Ishikawa (cell line): ENCODE data around the gene SUMF2.
A peak's percentile ranks its signal among the peaks of the same experiment; 100 is the strongest.

Experiments
- CEBPB ChIP-seq: IDR thresholded peaks from 2 replicates; pipeline ENCODE4 v1.6.1; 2012
- CREB1 ChIP-seq: IDR thresholded peaks from 2 replicates; pipeline ENCODE4 v1.6.1; 2012; ENCODE audit warnings: low read depth
- EGR1 ChIP-seq: IDR thresholded peaks from 2 replicates; pipeline ENCODE4 v1.6.1; 2012
- EP300 ChIP-seq: IDR thresholded peaks from 2 replicates; pipeline ENCODE4 v1.6.1; 2012; ENCODE audit warnings: borderline replicate concordance
- FOXM1 ChIP-seq: IDR thresholded peaks from 2 replicates; pipeline ENCODE4 v1.6.1; 2012; ENCODE audit warnings: low read depth, borderline replicate concordance
- NFIC ChIP-seq: IDR thresholded peaks from 2 replicates; pipeline ENCODE4 v1.6.1; 2012
- RAD21 ChIP-seq: IDR thresholded peaks from 2 replicates; pipeline ENCODE4 v1.6.1; 2012; ENCODE audit warnings: low read depth
- TAF1 ChIP-seq: IDR thresholded peaks from 2 replicates; pipeline ENCODE4 v1.6.1; 2012; ENCODE audit warnings: low read depth, mild to moderate bottlenecking
- TCF12 ChIP-seq: IDR thresholded peaks from 2 replicates; pipeline ENCODE4 v1.6.1; 2012; ENCODE audit warnings: low read depth
- TEAD4 ChIP-seq: IDR thresholded peaks from 2 replicates; pipeline ENCODE4 v1.6.1; 2012
- YY1 ChIP-seq: IDR thresholded peaks from 2 replicates; pipeline ENCODE4 v1.6.1; 2012; ENCODE audit warnings: low read depth
- ZBTB7A ChIP-seq: IDR thresholded peaks from 2 replicates; pipeline ENCODE4 v1.6.1; 2012; ENCODE audit warnings: low read depth
- TF ChIP-seq, protein P1 (sequence below): IDR thresholded peaks from 2 replicates; pipeline ENCODE4 v1.6.1; 2012
- TF ChIP-seq, protein P2 (sequence below): IDR thresholded peaks from 2 replicates; pipeline ENCODE4 v1.6.1; 2012; ENCODE audit warnings: low read depth, mild to moderate bottlenecking
- TF ChIP-seq, protein P3 (sequence below): IDR thresholded peaks from 2 replicates; pipeline ENCODE4 v1.6.1; 2012

SUMF2 gene

DNA sequence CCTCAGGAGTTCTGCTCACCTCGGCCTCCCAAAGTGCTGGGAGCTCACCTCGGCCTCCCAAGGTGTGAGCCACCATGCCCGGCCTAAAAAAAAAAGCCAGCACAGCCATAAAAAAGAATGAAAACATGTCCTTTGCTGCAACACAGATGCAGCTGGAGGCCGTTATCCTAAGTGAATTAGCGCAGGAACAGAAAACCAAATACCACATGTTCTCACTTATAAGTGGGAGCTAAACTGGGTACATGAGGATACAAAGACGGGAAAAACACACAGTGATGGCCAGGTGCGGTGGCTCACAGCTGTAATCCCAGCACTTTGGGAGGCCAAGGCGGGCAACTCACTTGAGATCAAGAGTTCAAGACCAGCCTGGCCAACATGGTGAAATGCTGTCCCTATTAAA is 33.7 kb upstream of the SUMF2 start:
- TF ChIP-seq ZBTB7A (no peak), EP300 (no peak), NFIC (no peak), CREB1 (no peak), RAD21 (no peak), TEAD4 (no peak), CEBPB (no peak), EGR1 (no peak), YY1 (no peak), TCF12 (no peak), FOXM1 (no peak)
- TF ChIP-seq, protein P1, sequence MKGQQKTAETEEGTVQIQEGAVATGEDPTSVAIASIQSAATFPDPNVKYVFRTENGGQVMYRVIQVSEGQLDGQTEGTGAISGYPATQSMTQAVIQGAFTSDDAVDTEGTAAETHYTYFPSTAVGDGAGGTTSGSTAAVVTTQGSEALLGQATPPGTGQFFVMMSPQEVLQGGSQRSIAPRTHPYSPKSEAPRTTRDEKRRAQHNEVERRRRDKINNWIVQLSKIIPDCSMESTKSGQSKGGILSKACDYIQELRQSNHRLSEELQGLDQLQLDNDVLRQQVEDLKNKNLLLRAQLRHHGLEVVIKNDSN, result no peak
- TF ChIP-seq, protein P2, sequence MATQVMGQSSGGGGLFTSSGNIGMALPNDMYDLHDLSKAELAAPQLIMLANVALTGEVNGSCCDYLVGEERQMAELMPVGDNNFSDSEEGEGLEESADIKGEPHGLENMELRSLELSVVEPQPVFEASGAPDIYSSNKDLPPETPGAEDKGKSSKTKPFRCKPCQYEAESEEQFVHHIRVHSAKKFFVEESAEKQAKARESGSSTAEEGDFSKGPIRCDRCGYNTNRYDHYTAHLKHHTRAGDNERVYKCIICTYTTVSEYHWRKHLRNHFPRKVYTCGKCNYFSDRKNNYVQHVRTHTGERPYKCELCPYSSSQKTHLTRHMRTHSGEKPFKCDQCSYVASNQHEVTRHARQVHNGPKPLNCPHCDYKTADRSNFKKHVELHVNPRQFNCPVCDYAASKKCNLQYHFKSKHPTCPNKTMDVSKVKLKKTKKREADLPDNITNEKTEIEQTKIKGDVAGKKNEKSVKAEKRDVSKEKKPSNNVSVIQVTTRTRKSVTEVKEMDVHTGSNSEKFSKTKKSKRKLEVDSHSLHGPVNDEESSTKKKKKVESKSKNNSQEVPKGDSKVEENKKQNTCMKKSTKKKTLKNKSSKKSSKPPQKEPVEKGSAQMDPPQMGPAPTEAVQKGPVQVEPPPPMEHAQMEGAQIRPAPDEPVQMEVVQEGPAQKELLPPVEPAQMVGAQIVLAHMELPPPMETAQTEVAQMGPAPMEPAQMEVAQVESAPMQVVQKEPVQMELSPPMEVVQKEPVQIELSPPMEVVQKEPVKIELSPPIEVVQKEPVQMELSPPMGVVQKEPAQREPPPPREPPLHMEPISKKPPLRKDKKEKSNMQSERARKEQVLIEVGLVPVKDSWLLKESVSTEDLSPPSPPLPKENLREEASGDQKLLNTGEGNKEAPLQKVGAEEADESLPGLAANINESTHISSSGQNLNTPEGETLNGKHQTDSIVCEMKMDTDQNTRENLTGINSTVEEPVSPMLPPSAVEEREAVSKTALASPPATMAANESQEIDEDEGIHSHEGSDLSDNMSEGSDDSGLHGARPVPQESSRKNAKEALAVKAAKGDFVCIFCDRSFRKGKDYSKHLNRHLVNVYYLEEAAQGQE, result no peak
- TF ChIP-seq, protein P3, sequence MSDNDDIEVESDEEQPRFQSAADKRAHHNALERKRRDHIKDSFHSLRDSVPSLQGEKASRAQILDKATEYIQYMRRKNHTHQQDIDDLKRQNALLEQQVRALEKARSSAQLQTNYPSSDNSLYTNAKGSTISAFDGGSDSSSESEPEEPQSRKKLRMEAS, result no peak

DNA sequence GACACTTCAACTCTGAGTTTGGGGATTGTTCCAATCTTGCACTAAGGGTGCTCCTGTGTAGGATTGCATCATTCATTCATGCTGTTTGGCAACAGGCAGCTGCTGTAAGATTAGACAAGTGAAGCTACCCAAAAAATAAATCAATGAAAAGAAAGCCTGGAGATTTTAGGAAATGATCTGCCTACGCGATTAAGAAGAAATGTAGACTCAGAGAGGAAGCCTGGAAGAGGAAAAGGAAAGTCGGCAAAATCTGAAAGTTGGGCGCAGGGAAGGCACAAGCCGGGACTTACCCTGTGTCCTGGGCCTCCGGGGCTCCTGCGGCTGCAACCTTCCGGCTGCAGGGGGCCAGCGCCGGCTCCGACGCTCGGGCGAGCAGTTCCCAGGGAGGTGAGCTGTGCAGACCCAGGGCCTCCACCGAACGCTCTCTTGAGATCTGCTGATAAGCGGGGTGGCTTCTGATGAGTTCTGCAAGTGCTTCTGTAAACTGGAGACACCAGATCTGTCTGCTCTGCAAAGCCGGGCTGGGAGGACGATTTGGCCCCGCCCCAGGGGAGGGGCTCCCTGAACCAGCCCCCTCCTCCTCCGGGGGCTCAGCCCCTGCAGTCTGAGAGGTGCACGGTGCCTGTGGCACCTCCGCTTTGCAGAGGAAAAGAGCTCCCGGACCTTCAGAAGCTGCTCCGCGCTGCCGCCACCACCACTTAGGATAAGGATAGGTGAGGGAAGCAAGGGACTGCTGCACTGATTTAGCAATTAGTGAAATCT is 30.2 kb upstream of the SUMF2 start:
- TF ChIP-seq TEAD4 (no peak), RAD21 (no peak), TAF1 (peak; percentile 54; the same call in 1 of the 2 replicates), CEBPB (peak; percentile 95), ZBTB7A (peak; percentile 90), EGR1 (no peak), FOXM1 (no peak), CREB1 (no peak), YY1 (0 out of 2 replicates have a peak, but pooled peaks have one; percentile 18), EP300 (0 out of 2 replicates have a peak, but pooled peaks have one; percentile 38), TCF12 (peak; percentile 55; the same call in 1 of the 2 replicates), NFIC (no peak)
- TF ChIP-seq, protein P2, result no peak
- TF ChIP-seq, protein P3, result peak; percentile 49; the same call in 1 of the 2 replicates
- TF ChIP-seq, protein P1, result no peak

DNA sequence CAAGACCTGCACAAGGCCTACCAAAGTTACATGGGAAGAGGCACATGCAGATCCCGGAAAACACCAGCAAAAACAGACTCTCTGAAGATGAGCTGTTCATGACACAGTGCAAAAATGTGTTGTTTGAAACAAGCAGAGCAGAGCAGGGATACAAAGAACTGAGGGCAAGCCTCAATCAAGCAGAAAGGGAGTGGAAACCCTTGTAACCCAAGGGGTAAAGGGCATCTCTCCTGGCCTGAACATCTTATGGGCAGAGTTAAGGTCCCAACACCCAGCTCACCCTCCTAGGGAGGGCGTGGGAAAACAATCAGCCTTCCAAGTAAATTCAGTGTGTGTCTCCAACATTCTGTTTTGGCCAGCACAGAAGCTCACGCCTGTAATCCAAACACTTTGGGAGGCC is 23.4 kb upstream of the SUMF2 start:
- TF ChIP-seq, protein P3, result no peak
- TF ChIP-seq NFIC (no peak), TCF12 (no peak), ZBTB7A (no peak), TEAD4 (no peak), TAF1 (no peak), FOXM1 (no peak), CEBPB (no peak), CREB1 (no peak), RAD21 (no peak), YY1 (no peak), EGR1 (no peak), EP300 (no peak)
- TF ChIP-seq, protein P2, result no peak
- TF ChIP-seq, protein P1, result no peak
